HCT116 (cell line): ENCODE data around the gene MAP3K21. TPM values are rescaled to one million over a fixed set of nuclear protein-coding genes. Genes with fewer than 3 reads are reported as not detected.

Source experiments
- ATAC-seq: fragments of 200-7000 bp; cut with Tn5 transposase; 2 replicates; pipeline ENCODE4 v1.9.1; 2020; ENCODE audit warnings: mild to moderate bottlenecking, moderate library complexity
- BruUV-seq: library from RNA; stranded (reverse); fragments of 400-500 nt; replicated peaks from 2 replicates; lab custom pipeline; 2021; lab: Mats Ljungman, UMichigan
- CTCF ChIA-PET: fragments of 300-600 bp; sonication (Branson Sonifier 250); formaldehyde crosslinking; loops from one replicate; lab custom pipeline; 2021; ENCODE audit warnings: antibody characterized with exemption; lab: Charles Lee
- POLR2A ChIA-PET: fragments of 300-600, 350-600 bp; sonication (Branson Sonifier 250); formaldehyde crosslinking; loops from one replicate; lab custom pipeline; 2021; ENCODE audit warnings: antibody characterized with exemption; lab: Charles Lee
- RAD21 ChIA-PET, 2 experiments: fragments of 300-600 bp; sonication (Branson Sonifier 250); formaldehyde crosslinking; loops; one replicate each; lab custom pipeline; 2023; ENCODE audit warnings: low total read pairs in 2 of 2; ENCODE audit not compliant: uncharacterized antibody in 2 of 2, unreplicated experiment in 2 of 2, low non-redundant PET in 1 of 2; lab: Charles Lee
- DNase-seq: peaks from one replicate; pipeline ENCODE4 v3.0.0-alpha.2; 2010; ENCODE audit warnings: low read depth, low spot score
- H2AFZ ChIP-seq: fragments of 200-600 bp; shearing (Covaris generic), sonication (generic); 2 replicates; pipeline ENCODE4 v1.6.1; 2017; ENCODE audit warnings: low read depth, mixed run types, mixed read lengths, antibody characterized with exemption, low read length; ENCODE audit not compliant: poor library complexity, severe bottlenecking
- H3K27ac ChIP-seq: 2 replicates; pipeline ENCODE4 v1.5.1; 2012; ENCODE audit warnings: low read depth, low read length
- H3K27me3 ChIP-seq: fragments of 200-600 bp; sonication (generic); 2 replicates; pipeline ENCODE4 v1.6.1; 2016; ENCODE audit warnings: mixed run types, low read length, mixed read lengths; ENCODE audit not compliant: insufficient read depth
- H3K36me3 ChIP-seq, 2 experiments: fragments of 200-500 bp in 1 of 2; fragments of 200-600 bp in 1 of 2; sonication (Bioruptor generic) in 1 of 2; sonication (generic) in 1 of 2; 2 replicates each; pipeline versions ENCODE4 v1.5.1 to v1.6.1; 2014 to 2016; ENCODE audit warnings: low read length in 2 of 2, inconsistent platforms in 1 of 2, mixed read lengths in 1 of 2, mixed run types in 1 of 2; ENCODE audit not compliant: insufficient read depth in 2 of 2, control insufficient read depth in 1 of 2
- H3K4me1 ChIP-seq, 2 experiments: fragments of 200-600 bp in 1 of 2; sonication (generic) in 1 of 2; 2 replicates each; pipeline versions ENCODE4 v1.5.1 to v1.6.1; 2012 to 2017; ENCODE audit warnings: low read length in 2 of 2, inconsistent platforms in 1 of 2, mild to moderate bottlenecking in 1 of 2, mixed read lengths in 1 of 2, mixed run types in 1 of 2, moderate library complexity in 1 of 2; ENCODE audit not compliant: insufficient read depth in 2 of 2, control insufficient read depth in 1 of 2
- H3K4me2 ChIP-seq: fragments of 200-600 bp; sonication (generic); 2 replicates; pipeline ENCODE4 v1.6.1; 2017; ENCODE audit warnings: mixed run types, low read length, mixed read lengths
- H3K4me3 ChIP-seq, 2 experiments: fragments of 200-600 bp in 1 of 2; sonication (generic) in 1 of 2; replicated peaks in 1 of 2; 2 replicates each; pipeline ENCODE4 v1.5.1; 2011 to 2016; ENCODE audit warnings: low read length in 2 of 2, control low read depth in 1 of 2, low read depth in 1 of 2, mild to moderate bottlenecking in 1 of 2, mixed read lengths in 1 of 2, mixed run types in 1 of 2
- H3K79me2 ChIP-seq: fragments of 200-600 bp; sonication (generic); 2 replicates; pipeline ENCODE4 v1.6.1; 2017; ENCODE audit warnings: mild to moderate bottlenecking, mixed run types, low read length, moderate library complexity, mixed read lengths; ENCODE audit not compliant: insufficient read depth
- H3K9ac ChIP-seq: fragments of 200-600 bp; sonication (generic); 2 replicates; pipeline ENCODE4 v1.6.1; 2016; ENCODE audit warnings: low read length, mixed read lengths
- H3K9me2 ChIP-seq: fragments of 200-600 bp; sonication (generic), shearing (Covaris generic); 2 replicates; pipeline ENCODE4 v1.6.1; 2017; ENCODE audit warnings: mixed run types, mild to moderate bottlenecking, moderate library complexity; ENCODE audit not compliant: insufficient read depth
- H3K9me3 ChIP-seq, 2 experiments: fragments of 200-500 bp in 1 of 2; fragments of 200-600 bp in 1 of 2; sonication (Bioruptor generic) in 1 of 2; sonication (generic) in 1 of 2; 2 replicates each; pipeline ENCODE4 v1.6.1; 2014 to 2017; ENCODE audit warnings: low read length in 2 of 2, mixed read lengths in 2 of 2, inconsistent platforms in 1 of 2, low read depth in 1 of 2, mild to moderate bottlenecking in 1 of 2, mixed run types in 1 of 2, moderate library complexity in 1 of 2; ENCODE audit not compliant: control insufficient read depth in 1 of 2, insufficient read depth in 1 of 2
- H4K20me1 ChIP-seq: fragments of 200-600 bp; sonication (generic), shearing (Covaris generic); 2 replicates; pipeline ENCODE4 v1.6.1; 2017; ENCODE audit warnings: mixed run types, mild to moderate bottlenecking, moderate library complexity; ENCODE audit not compliant: insufficient read depth
- CEBPB ChIP-seq: IDR thresholded peaks from 2 replicates; pipeline ENCODE4 v1.6.1; 2012; ENCODE audit warnings: low read depth
- CTCF ChIP-seq, 3 experiments: fragments of 200-600 bp in 1 of 3; sonication (generic) in 1 of 3; IDR thresholded peaks in 2 of 3; conservative IDR thresholded peaks in 1 of 3; 2 replicates each; pipeline ENCODE4 v1.5.1; 2012 to 2017; ENCODE audit warnings: low read depth in 2 of 3, low read length in 2 of 3, antibody characterized with exemption in 1 of 3, borderline replicate concordance in 1 of 3, control low read depth in 1 of 3, mild to moderate bottlenecking in 1 of 3, mixed read lengths in 1 of 3, mixed run types in 1 of 3, moderate library complexity in 1 of 3; ENCODE audit not compliant: insufficient read depth in 1 of 3
- EZH2phosphoT487 ChIP-seq: fragments of 200-600 bp; IDR thresholded peaks from 2 replicates; pipeline ENCODE4 v1.6.1; 2018; ENCODE audit warnings: antibody characterized with exemption, borderline replicate concordance
- FOSL1 ChIP-seq: IDR thresholded peaks from 2 replicates; pipeline ENCODE4 v1.6.1; 2012; ENCODE audit warnings: low read depth
- JUND ChIP-seq: IDR thresholded peaks from 2 replicates; pipeline ENCODE4 v1.6.1; 2012
- POLR2A ChIP-seq: IDR thresholded peaks from 2 replicates; pipeline ENCODE4 v1.7.0; 2011; ENCODE audit warnings: borderline replicate concordance; ENCODE audit not compliant: insufficient read depth, insufficient read length; ENCODE audit errors: extremely low read depth
- POLR2AphosphoS5 ChIP-seq: IDR thresholded peaks from 2 replicates; pipeline ENCODE4 v1.6.1; 2011; ENCODE audit warnings: mild to moderate bottlenecking, low read depth, low read length, moderate library complexity
- RAD21 ChIP-seq: IDR thresholded peaks from 2 replicates; pipeline ENCODE4 v1.6.1; 2012; ENCODE audit warnings: low read depth, mild to moderate bottlenecking
- REST ChIP-seq: IDR thresholded peaks from 2 replicates; pipeline ENCODE4 v1.6.1; 2012; ENCODE audit warnings: low read depth
- SIN3A ChIP-seq: IDR thresholded peaks from 2 replicates; pipeline ENCODE4 v1.6.1; 2012; ENCODE audit warnings: low read depth
- ZNF274 ChIP-seq: fragments of 200-500 bp; sonication (Bioruptor generic); IDR thresholded peaks from 2 replicates; pipeline ENCODE4 v1.6.1; 2014; ENCODE audit warnings: mild to moderate bottlenecking, low read depth, low read length, inconsistent platforms
- intact Hi-C: fragments of 100-400 bp; cut with micrococcal nuclease; formaldehyde crosslinking; loops from 2 replicates; pipeline ENCODE4 v1.10.0; 2022
- total RNA-seq: library from RNA; stranded (reverse); gene quantifications from one replicate; pipeline ENCODE4 v1.2.1, GENCODE V29; 2021; ENCODE audit not compliant: unreplicated experiment

The MAP3K21 gene
- total RNA-seq, 1 experiment from 2014 or later: 19.1 TPM

- TF ChIP-seq CTCF (IDR thresholded peaks at IDR 0.05 in 2 of 3, conservative IDR thresholded peaks at IDR 0.05 in 1 of 3; ENCODE audit: borderline replicate concordance in 1 of 3, insufficient read depth in 1 of 3, low read depth in 2 of 3, low read length in 2 of 3) (no peak), ZNF274 (no peak), CEBPB (no peak)
These were observed 11.1 kb upstream of the MAP3K21 start (continued) for GRCh38 chr1:233316473-233316872.

- no peak overlapping the region for H3K27ac ChIP-seq
- BruUV-seq: no TSS peak
- H4K20me1 ChIP-seq: no peaks in the 10 kb centered on the region
- no peaks in the 10 kb centered on the region for H3K36me3 ChIP-seq
- H2AFZ ChIP-seq: no peak overlapping the region
- CTCF ChIA-PET: no interaction called here
- no peaks in the 10 kb centered on the region for H3K9me3 ChIP-seq
- TF ChIP-seq POLR2AphosphoS5: no peak
- no peak for TF ChIP-seq ZNF274
- no peaks in the 10 kb centered on the region for H3K9me2 ChIP-seq
- H3K4me2 ChIP-seq: no peak overlapping the region
- intact Hi-C loops: no loop called here
- H3K4me1 ChIP-seq: no peaks in the 10 kb centered on the region
- no peak overlapping the region for H3K4me3 ChIP-seq
- RAD21 ChIA-PET: no interaction called here
- no peak for ATAC-seq
- no peaks in the 10 kb centered on the region for H3K79me2 ChIP-seq
- POLR2A ChIA-PET: no interaction called here
- DNase-seq: no peak
- H3K9ac ChIP-seq: no peak overlapping the region
- H3K27me3 ChIP-seq: no peaks in the 10 kb centered on the region
These were observed 8.3 kb upstream of the MAP3K21 start for GRCh38 chr1:233319272-233319671.

GRCh38 chr1:233320023-233320422 is 7.5 kb upstream of the MAP3K21 start:
- Histone ChIP-seq H3K79me2 (no peaks in the 10 kb centered on the region), H4K20me1 (no peaks in the 10 kb centered on the region), H2AFZ (no peak overlapping the region), H3K9me3 (no peaks in the 10 kb centered on the region), H3K4me2 (no peak overlapping the region), H3K4me1 (no peaks in the 10 kb centered on the region), H3K9me2 (no peaks in the 10 kb centered on the region), H3K9ac (no peak overlapping the region), H3K27me3 (no peaks in the 10 kb centered on the region), H3K4me3 (no peak overlapping the region), H3K36me3 (no peaks in the 10 kb centered on the region), H3K27ac (no peak overlapping the region)
- BruUV-seq: no TSS peak
- RAD21 ChIA-PET: no interaction called here
- POLR2A ChIA-PET: no interaction called here
- DNase-seq: no peak
- intact Hi-C loops: no loop called here
- CTCF ChIA-PET: no interaction called here
- no peak for ATAC-seq
- TF ChIP-seq FOSL1 (no peak), POLR2A (no peak), EZH2phosphoT487 (no peak), RAD21 (no peak), ZNF274 (no peak), CTCF (IDR thresholded peaks at IDR 0.05 in 2 of 3, conservative IDR thresholded peaks at IDR 0.05 in 1 of 3; ENCODE audit: borderline replicate concordance in 1 of 3, insufficient read depth in 1 of 3, low read depth in 2 of 3, low read length in 2 of 3) (no peak), REST (no peak), SIN3A (no peak), JUND (no peak)
